Measurements from ENCODE around the gene CHST4. TPM values are rescaled to one million over a fixed set of nuclear protein-coding genes. Genes with fewer than 3 reads are reported as not detected.
A peak's percentile ranks its signal among the peaks of the same experiment; 100 is the strongest.
"Not testable (repeated sequence)": the region's sequence is repeated elsewhere in the genome, so short reads cannot be mapped to it uniquely, and the experiment has no call there.

CHST4 gene
- total RNA-seq, 2 donors from 2014 or later: 0.16 TPM; not detected in 1

GRCh38 chr16:71514476-71514875 is 11.8 kb upstream of the CHST4 start:
- no peak for ATAC-seq
- intact Hi-C loops (cut with DNase I): no loop called here
- DNase-seq: no peak

GRCh38 chr16:71515026-71515425 is 11.2 kb upstream of the CHST4 start:
- ATAC-seq (no peak), DNase-seq (no peak)
- intact Hi-C loops (cut with DNase I): no loop called here

- DNase-seq: no peak
- no peak for ATAC-seq
- intact Hi-C loops (cut with DNase I): no loop called here
These were observed 5.7 kb upstream of the CHST4 start for GRCh38 chr16:71520550-71520949.

GRCh38 chr16:71524566-71525553 is 1.4 kb upstream of the CHST4 start:
- intact Hi-C loops (cut with DNase I): no loop called here
- no peak for DNase-seq
- ATAC-seq: no peak

- no peak for ATAC-seq
- intact Hi-C loops (cut with DNase I): no loop called here
These were observed 2.0 kb downstream of the CHST4 start for GRCh38 chr16:71528257-71528656.

GRCh38 chr16:71528863-71529262 is 2.6 kb downstream of the CHST4 start:
- ATAC-seq (no peak), DNase-seq (no peak)
- intact Hi-C loops (cut with DNase I): no loop called here

More at GRCh38 chr16:71528257-71528656, 2.0 kb downstream of the CHST4 start:
- no peak for DNase-seq

GRCh38 chr16:71532366-71532765 is 6.1 kb downstream of the CHST4 start:
- ATAC-seq: no peak
- intact Hi-C loops (cut with DNase I): no loop called here
- DNase-seq: no peak

GRCh38 chr16:71536752-71537499 is 10.7 kb downstream of the CHST4 start:
- DNase-seq (no peak), ATAC-seq (no peak)

GRCh38 chr16:71537643-71538042 is 11.4 kb downstream of the CHST4 start:
- intact Hi-C loops (cut with DNase I): no loop called here
- DNase-seq: peak; percentile 34
- peak in 1 of 2 donors; percentile 61 for ATAC-seq

More at GRCh38 chr16:71536752-71537499, 10.7 kb downstream of the CHST4 start:
- intact Hi-C loops (cut with DNase I): no loop called here

GRCh38 chr16:71542377-71542776 is 16.2 kb downstream of the CHST4 start:
- intact Hi-C loops (cut with DNase I): no loop called here
- ATAC-seq (peak in 1 of 2 donors; percentile 41), DNase-seq (peak; percentile 45)

- no peak for ATAC-seq
- intact Hi-C loops (cut with DNase I): no loop called here
- no peak for DNase-seq
These were observed 20.9 kb downstream of the CHST4 start for GRCh38 chr16:71547168-71547567.

- intact Hi-C loops (cut with DNase I): no loop called here
- DNase-seq: no peak
- ATAC-seq: no peak
These were observed 26.7 kb downstream of the CHST4 start for GRCh38 chr16:71552698-71553503.

GRCh38 chr16:71555230-71555891 is 29.1 kb downstream of the CHST4 start:
- ATAC-seq (peak in 1 of 2 donors; percentile 63), DNase-seq (no peak)
- intact Hi-C loops (cut with DNase I): no loop called here

- no peak for DNase-seq
- no peak for ATAC-seq
- intact Hi-C loops (cut with DNase I): no loop called here
These were observed 31.1 kb downstream of the CHST4 start for GRCh38 chr16:71557299-71557698.

- intact Hi-C loops (cut with DNase I): no loop called here
- DNase-seq (no peak), ATAC-seq (no peak)
These were observed 31.8 kb downstream of the CHST4 start for GRCh38 chr16:71557954-71558582.

- intact Hi-C loops (cut with DNase I): no loop called here
- no peak for ATAC-seq
- DNase-seq: no peak
These were observed 33.6 kb downstream of the CHST4 start for GRCh38 chr16:71559855-71560254.

GRCh38 chr16:71561886-71562285 is 35.7 kb downstream of the CHST4 start:
- intact Hi-C loops (cut with DNase I); ATAC-seq: not testable (repeated sequence)

GRCh38 chr16:71562552-71562951 is 36.3 kb downstream of the CHST4 start:
- intact Hi-C loops (cut with DNase I): no loop called here
- ATAC-seq: no peak
- DNase-seq: no peak

More at GRCh38 chr16:71561886-71562285, 35.7 kb downstream of the CHST4 start:
- not testable (repeated sequence) for DNase-seq
